Upper lobe of left lung (tissue), 6 donors: Measurements from ENCODE around the gene NIN. TPM values are rescaled to one million over a fixed set of nuclear protein-coding genes. Genes with fewer than 3 reads are reported as not detected.

Experiments used
- ATAC-seq, 2 donors: fragments of 200-7000 bp; cut with Tn5 transposase; one replicate each; pipeline ENCODE4 v1.9.1; 2022; ENCODE audit warnings: mild to moderate bottlenecking in 2 of 2, moderate library complexity in 2 of 2; ENCODE audit not compliant: low FRiP score in 2 of 2
- DNase-seq, 2 donors: peaks; one replicate each; pipeline ENCODE4 v3.0.0-alpha.2; 2019 to 2020
- H3K27ac ChIP-seq, 4 donors: fragments of 200-600 bp; sonication (generic); one replicate each; pipeline ENCODE4 v1.5.1; 2016 to 2019
- H3K27me3 ChIP-seq, 4 donors: fragments of 200-600 bp; sonication (generic); one replicate each; pipeline ENCODE4 v1.5.1; 2017 to 2019
- H3K36me3 ChIP-seq, 4 donors: fragments of 200-600 bp; sonication (generic); one replicate each; pipeline ENCODE4 v1.5.1; 2016 to 2019
- H3K4me1 ChIP-seq, 4 donors: fragments of 200-600 bp; sonication (generic); one replicate each; pipeline ENCODE4 v1.5.1; 2018 to 2019
- H3K4me3 ChIP-seq, 4 donors: fragments of 200-600 bp; sonication (generic); one replicate each; pipeline ENCODE4 v1.5.1; 2017 to 2019; ENCODE audit warnings: mild to moderate bottlenecking in 2 of 4, moderate library complexity in 1 of 4
- H3K9me3 ChIP-seq, 4 donors: fragments of 200-600 bp; sonication (generic); one replicate each; pipeline ENCODE4 v1.5.1; 2018 to 2019
- EP300 ChIP-seq, 4 donors: sonication (generic); formaldehyde crosslinking; IDR thresholded peaks; one replicate each; pipeline ENCODE4 v1.5.1; 2017; ENCODE audit warnings: antibody characterized with exemption in 4 of 4, control low read depth in 2 of 4
- POLR2A ChIP-seq, 4 donors: fragments of 450-650 bp; IDR thresholded peaks; one replicate each; pipeline ENCODE4 v1.5.1; 2016 to 2017; ENCODE audit warnings: antibody characterized with exemption in 4 of 4, mild to moderate bottlenecking in 2 of 4
- POLR2AphosphoS5 ChIP-seq, 2 donors: sonication (generic); formaldehyde crosslinking; IDR thresholded peaks; one replicate each; pipeline ENCODE4 v1.5.1; 2017; ENCODE audit warnings: antibody characterized with exemption in 2 of 2
- WGBS, 2 donors: methylation state at CpG; one replicate each; pipeline ENCODE4 v1.1.5; 2017 to 2018; 5-methylcytosine and 5-hydroxymethylcytosine counted together
- total RNA-seq, 6 donors: library from RNA; depleted of rRNA in 4 of 6; stranded (reverse); fragments of >200 nt in 4 of 6; gene quantifications; one replicate each; pipeline versions ENCODE4 v1.1.0 to v1.2.1, GENCODE V29; 2016 to 2021
- TF ChIP-seq, protein P1 (sequence below), 6 experiments: fragments of 450-650 bp in 4 of 6; fragments of 200-600 bp in 2 of 6; sonication (generic) in 2 of 6; IDR thresholded peaks; one replicate each; pipeline ENCODE4 v1.5.1; 2016 to 2019; ENCODE audit warnings: antibody characterized with exemption in 6 of 6
- donor health status: DM: no; HTN: no; CAD: no; lungs with moderate emphysema.
- donor health status: DM: no; HTN: yes; CAD: no; lungs with severe emphysema.

Gene NIN
- total RNA-seq, 6 donors from 2014 or later = 24.8 to 50.3 (median 42.2) TPM

DNA sequence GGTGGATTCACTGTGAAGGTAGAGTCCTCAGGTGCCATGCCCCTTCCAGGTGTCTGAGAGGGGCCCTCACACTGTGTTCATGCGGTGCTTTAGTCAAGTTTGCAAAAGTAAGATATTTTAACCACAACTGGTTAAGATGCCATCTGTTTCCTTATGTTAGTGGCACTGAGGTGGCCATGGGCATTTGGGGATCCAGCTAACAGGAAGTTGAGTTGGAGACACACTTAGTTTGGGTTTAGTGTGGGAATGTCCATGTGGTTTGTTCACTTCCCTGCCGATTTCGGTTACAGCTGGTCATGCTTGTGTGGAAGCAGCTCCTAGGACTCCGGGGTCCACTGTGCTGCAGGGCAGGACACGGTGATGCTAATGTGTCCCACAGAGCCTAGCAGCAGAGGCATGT is 23.6 kb upstream of the NIN start:
- WGBS, 2 donors = 71 to 85% methylated on average over 5 of the region's 5 CpGs
- no peaks in the 10 kb centered on the region for H3K9me3 ChIP-seq
- ATAC-seq = no peak
- no peak overlapping the region for H3K4me3 ChIP-seq
- peaks cover 0 to 5% (median 3%) of the 10 kb centered on the region in 4 donors for H3K4me1 ChIP-seq
- H3K36me3 ChIP-seq = no peaks in the 10 kb centered on the region
- H3K27ac ChIP-seq = no peak overlapping the region
- no peak for DNase-seq
- TF ChIP-seq, protein P1, sequence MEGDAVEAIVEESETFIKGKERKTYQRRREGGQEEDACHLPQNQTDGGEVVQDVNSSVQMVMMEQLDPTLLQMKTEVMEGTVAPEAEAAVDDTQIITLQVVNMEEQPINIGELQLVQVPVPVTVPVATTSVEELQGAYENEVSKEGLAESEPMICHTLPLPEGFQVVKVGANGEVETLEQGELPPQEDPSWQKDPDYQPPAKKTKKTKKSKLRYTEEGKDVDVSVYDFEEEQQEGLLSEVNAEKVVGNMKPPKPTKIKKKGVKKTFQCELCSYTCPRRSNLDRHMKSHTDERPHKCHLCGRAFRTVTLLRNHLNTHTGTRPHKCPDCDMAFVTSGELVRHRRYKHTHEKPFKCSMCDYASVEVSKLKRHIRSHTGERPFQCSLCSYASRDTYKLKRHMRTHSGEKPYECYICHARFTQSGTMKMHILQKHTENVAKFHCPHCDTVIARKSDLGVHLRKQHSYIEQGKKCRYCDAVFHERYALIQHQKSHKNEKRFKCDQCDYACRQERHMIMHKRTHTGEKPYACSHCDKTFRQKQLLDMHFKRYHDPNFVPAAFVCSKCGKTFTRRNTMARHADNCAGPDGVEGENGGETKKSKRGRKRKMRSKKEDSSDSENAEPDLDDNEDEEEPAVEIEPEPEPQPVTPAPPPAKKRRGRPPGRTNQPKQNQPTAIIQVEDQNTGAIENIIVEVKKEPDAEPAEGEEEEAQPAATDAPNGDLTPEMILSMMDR (IDR thresholded peaks at IDR 0.05) = no peak
- no peak for TF ChIP-seq POLR2A (IDR thresholded peaks at IDR 0.05)
- no peak for TF ChIP-seq EP300 (IDR thresholded peaks at IDR 0.05)
- no peak for TF ChIP-seq POLR2AphosphoS5 (IDR thresholded peaks at IDR 0.05)
- no peaks in the 10 kb centered on the region for H3K27me3 ChIP-seq

DNA sequence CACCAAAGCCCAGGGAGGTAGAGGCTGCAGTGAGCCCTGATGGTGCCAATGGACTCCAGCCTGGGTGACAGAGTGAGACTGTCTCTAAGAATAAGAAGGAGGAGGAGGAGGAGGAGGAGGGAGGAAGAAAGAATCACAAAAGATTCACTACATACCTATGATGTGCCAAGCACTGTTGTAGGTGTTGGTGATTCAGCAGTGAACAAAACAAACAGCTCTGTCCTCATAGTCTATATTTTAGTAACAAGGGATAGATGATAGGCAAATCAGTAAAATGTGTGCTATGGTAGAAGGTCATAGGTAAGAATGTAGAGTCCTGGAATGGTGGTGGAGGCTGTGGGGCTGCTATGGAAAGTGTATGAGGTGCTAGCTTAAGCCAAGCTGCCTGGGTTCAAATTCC is 22.9 kb upstream of the NIN start:
- TF ChIP-seq, protein P1 (IDR thresholded peaks at IDR 0.05) = no peak
- TF ChIP-seq POLR2AphosphoS5 (IDR thresholded peaks at IDR 0.05) = no peak
- TF ChIP-seq POLR2A (IDR thresholded peaks at IDR 0.05) = no peak
- TF ChIP-seq EP300 (IDR thresholded peaks at IDR 0.05) = no peak
- Histone ChIP-seq H3K27me3 (no peaks in the 10 kb centered on the region), H3K4me1 (no peaks in the 10 kb centered on the region), H3K36me3 (no peaks in the 10 kb centered on the region), H3K9me3 (no peaks in the 10 kb centered on the region), H3K27ac (no peak overlapping the region), H3K4me3 (no peak overlapping the region)
- ATAC-seq (no peak), DNase-seq (no peak)

DNA sequence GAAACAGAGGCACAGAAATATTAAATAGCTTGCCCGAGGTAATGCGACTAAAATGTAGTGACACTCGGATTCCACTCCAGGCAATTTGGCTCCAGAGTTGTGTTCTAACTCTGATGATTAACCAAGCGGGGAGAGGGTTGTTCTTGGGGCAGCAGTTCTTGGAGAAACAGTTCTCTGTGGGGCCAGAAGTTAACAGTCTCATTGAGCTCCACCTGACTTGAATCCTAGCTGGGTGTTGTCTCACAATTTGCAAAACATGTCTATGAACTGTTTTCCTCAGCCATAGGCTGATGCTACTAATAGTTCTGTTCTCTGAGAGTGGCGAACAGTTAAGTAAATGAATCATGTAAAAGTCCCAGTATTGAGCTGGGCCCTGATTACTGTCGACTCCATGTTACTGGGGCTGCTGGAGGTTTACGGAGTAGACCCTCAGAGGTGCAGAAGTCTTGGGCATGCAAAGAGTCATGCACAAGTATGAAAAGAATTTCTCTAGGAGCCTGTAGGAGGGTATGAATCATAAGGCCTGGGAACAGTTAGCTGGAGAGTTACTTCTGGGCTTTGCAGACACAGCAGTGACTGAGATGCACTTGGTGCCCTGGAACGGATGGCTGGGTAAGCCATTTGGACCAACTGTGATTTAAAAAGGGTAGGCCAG is 15.4 kb upstream of the NIN start:
- no peaks in the 10 kb centered on the region for H3K27me3 ChIP-seq
- H3K36me3 ChIP-seq = no peaks in the 10 kb centered on the region
- no peak for DNase-seq
- no peaks in the 10 kb centered on the region for H3K4me1 ChIP-seq
- H3K27ac ChIP-seq = no peak overlapping the region
- 87 to 90% methylated on average over 8 of the region's 8 CpGs for WGBS, 2 donors
- H3K9me3 ChIP-seq = no peaks in the 10 kb centered on the region
- ATAC-seq = no peak
- TF ChIP-seq EP300 (IDR thresholded peaks at IDR 0.05) (no peak), POLR2A (IDR thresholded peaks at IDR 0.05) (no peak), POLR2AphosphoS5 (IDR thresholded peaks at IDR 0.05) (no peak)
- TF ChIP-seq, protein P1 (IDR thresholded peaks at IDR 0.05) = no peak
- H3K4me3 ChIP-seq = no peak overlapping the region

DNA sequence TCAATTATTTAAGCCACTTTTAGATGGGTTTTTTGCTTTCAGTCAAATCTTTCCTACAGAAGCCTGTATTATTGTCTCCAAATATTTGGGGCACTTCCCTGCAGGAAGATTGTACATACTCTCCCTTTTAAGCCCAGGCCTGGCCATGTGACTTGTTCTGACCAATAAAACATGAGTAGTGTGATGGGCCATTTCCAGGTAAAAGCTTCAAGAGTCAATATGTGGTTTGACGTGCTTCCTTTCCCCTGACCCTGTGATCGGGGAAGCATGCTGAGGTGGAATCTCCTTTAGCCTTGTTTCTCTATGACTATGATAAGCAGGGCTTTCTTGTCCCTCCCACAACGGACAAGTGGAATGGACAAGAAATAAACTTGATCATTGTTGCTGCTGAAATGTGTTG is 14.2 kb upstream of the NIN start:
- DNase-seq (no peak), ATAC-seq (no peak)
- Histone ChIP-seq H3K9me3 (no peaks in the 10 kb centered on the region), H3K4me3 (no peak overlapping the region), H3K27ac (no peak overlapping the region), H3K27me3 (no peaks in the 10 kb centered on the region), H3K4me1 (no peaks in the 10 kb centered on the region), H3K36me3 (no peaks in the 10 kb centered on the region)
- TF ChIP-seq, protein P1 (IDR thresholded peaks at IDR 0.05) = no peak
- TF ChIP-seq POLR2AphosphoS5 (IDR thresholded peaks at IDR 0.05) = no peak
- TF ChIP-seq POLR2A (IDR thresholded peaks at IDR 0.05) = no peak
- no peak for TF ChIP-seq EP300 (IDR thresholded peaks at IDR 0.05)
- 95 to 97% methylated on average over 3 of the region's 3 CpGs for WGBS, 2 donors

DNA sequence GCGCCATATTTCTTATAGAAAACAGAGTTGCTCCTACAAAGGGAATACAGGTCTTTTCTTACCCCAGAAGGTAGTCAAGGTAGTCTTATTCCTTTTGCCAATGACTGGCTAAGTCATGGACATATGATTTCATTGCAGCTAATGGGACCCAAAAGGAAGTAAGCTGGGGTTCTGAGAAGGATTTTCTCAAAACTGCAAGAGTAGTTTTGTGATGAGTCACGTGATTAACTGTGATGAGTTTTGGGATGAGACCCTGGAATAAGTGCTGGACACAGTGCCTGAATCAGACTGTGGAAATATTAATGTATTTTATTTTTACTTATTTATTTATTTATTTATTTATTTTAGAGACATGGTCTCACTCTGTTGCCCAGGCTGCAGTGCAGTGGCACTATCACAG is 13.4 kb upstream of the NIN start:
- H3K27me3 ChIP-seq = no peaks in the 10 kb centered on the region
- WGBS, 2 donors = 98 to 100% methylated on average over 2 of the region's 2 CpGs

More for the DNA sequence above, 13.4 kb upstream of the NIN start:
- Histone ChIP-seq H3K9me3 (no peaks in the 10 kb centered on the region), H3K4me1 (no peaks in the 10 kb centered on the region), H3K27ac (no peak overlapping the region), H3K36me3 (no peaks in the 10 kb centered on the region), H3K4me3 (no peak overlapping the region)
- TF ChIP-seq, protein P1 (IDR thresholded peaks at IDR 0.05) = no peak
- TF ChIP-seq POLR2A (IDR thresholded peaks at IDR 0.05) = no peak
- no peak for DNase-seq
- ATAC-seq = no peak
